Erythroblast (primary cell): ENCODE measurements around the gene PNKD.

ENCODE experiments used
- GATA1 ChIP-seq: IDR thresholded peaks from 2 replicates; pipeline ENCODE4 v1.6.1; 2011; ENCODE audit warnings: low read depth, mild to moderate bottlenecking, control low read depth, low read length, moderate library complexity
- POLR2A ChIP-seq: IDR thresholded peaks from 2 replicates; pipeline ENCODE4 v1.6.1; 2011; ENCODE audit warnings: mild to moderate bottlenecking, low read length

GRCh38 chr2:218332920-218333645, 62.8 kb downstream of the PNKD start:
- peak; percentile 81 for TF ChIP-seq POLR2A
- no peak for TF ChIP-seq GATA1
